Measurements from ENCODE around the gene ANKFN1.

DNA sequence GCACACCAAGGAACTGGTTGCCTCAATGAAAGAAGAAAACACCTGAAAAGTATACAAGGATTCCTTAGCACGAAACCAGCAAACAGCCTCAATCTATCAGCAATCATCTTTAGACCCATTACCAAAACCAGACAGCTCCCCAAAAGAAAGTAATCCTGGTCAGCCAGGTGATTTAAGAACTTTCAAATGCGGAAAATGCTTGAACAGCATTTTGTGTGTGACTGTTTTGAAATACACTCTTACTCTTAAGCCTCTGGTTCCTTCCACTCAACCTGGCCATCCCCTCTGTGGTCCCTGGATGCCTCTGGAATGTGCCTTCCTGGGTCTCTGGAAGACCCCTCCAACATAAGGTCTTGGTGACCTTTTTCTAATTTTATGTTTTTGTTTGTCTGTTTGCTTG, 369.8 kb downstream of the ANKFN1 start:
- TF ChIP-seq CTCF (IDR thresholded peaks at IDR 0.05) = no peak
- no peak for TF ChIP-seq ZFX (IDR thresholded peaks at IDR 0.05; ENCODE audit: borderline replicate concordance)

Data from 22Rv1 (cell line).